ENCODE data around the gene TOX3. TPM values are rescaled to one million over a fixed set of nuclear protein-coding genes. Genes with fewer than 3 reads are reported as not detected.

Gene TOX3
- total RNA-seq, 1 donor = not detected

DNA sequence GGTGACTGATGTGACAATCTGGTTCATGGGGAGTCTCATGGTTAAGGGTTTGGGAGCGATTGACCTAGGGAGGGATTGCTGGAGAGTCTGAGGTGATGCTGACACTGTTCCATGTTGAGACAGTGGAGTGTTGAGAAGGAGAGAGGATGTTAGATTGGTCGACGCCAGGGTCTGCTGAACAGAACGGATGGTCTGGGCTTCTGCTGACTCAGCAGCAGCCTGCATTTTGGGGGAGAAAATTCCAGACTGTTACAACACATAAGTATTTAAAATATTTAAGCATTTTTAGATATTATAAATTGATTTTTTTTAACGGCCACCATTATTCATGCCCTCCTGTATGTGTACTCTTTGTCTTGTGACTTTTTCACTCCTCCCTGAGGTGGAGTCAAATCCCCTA, 107.2 kb downstream of the TOX3 start:
- H3K4me3 ChIP-seq (ENCODE audit: low read depth, low read length) = no peak overlapping the region
- TF ChIP-seq CTCF (IDR thresholded peaks at IDR 0.05; ENCODE audit: insufficient read depth, low read depth, low read length) = no peak

GRCh38 chr16:52439171-52439701, 107.7 kb downstream of the TOX3 start:
- H3K4me3 ChIP-seq (ENCODE audit: low read depth, low read length) = no peak overlapping the region
- no peak for DNase-seq (ENCODE audit: low read depth)
- no peak for TF ChIP-seq CTCF (IDR thresholded peaks at IDR 0.05; ENCODE audit: insufficient read depth, low read depth, low read length)

More for the DNA sequence above, 107.2 kb downstream of the TOX3 start:
- no peak for DNase-seq (ENCODE audit: low read depth)

- H3K4me3 ChIP-seq (ENCODE audit: low read depth, low read length) = no peak overlapping the region
- DNase-seq (ENCODE audit: low read depth) = no peak
- TF ChIP-seq CTCF (IDR thresholded peaks at IDR 0.05; ENCODE audit: insufficient read depth, low read depth, low read length) = no peak
These were observed 109.7 kb downstream of the TOX3 start for GRCh38 chr16:52437277-52437670.

- TF ChIP-seq CTCF (IDR thresholded peaks at IDR 0.05; ENCODE audit: insufficient read depth, low read depth, low read length) = no peak
- H3K4me3 ChIP-seq (ENCODE audit: low read depth, low read length) = no peak overlapping the region
- no peak for DNase-seq (ENCODE audit: low read depth)
These were observed 110.3 kb downstream of the TOX3 start for GRCh38 chr16:52436339-52437276.

DNA sequence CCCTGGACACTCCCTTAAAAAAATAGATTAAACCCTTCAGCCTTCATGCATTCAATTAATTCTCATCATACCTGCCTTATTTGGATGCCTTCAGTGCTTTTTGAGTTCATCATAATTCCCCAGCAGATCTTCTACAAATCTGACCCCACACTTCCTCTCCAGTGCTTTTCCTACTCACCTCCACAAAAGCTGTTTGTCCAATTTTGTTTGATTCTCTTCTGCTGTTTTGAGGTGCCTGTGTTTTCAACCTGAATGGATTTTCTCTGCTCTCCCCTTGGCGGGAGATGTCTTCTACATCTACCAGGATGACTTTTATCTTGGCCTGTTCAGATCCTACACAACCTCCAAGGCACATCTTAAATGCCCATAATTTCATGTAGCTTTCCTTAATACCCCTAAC, 112.7 kb downstream of the TOX3 start:
- TF ChIP-seq CTCF (IDR thresholded peaks at IDR 0.05; ENCODE audit: insufficient read depth, low read depth, low read length) = no peak
- H3K4me3 ChIP-seq (ENCODE audit: low read depth, low read length) = no peak overlapping the region
- DNase-seq (ENCODE audit: low read depth) = no peak

GRCh38 chr16:52433643-52434042, 113.3 kb downstream of the TOX3 start:
- no peak overlapping the region for H3K4me3 ChIP-seq (ENCODE audit: low read depth, low read length)
- DNase-seq (ENCODE audit: low read depth) = no peak
- no peak for TF ChIP-seq CTCF (IDR thresholded peaks at IDR 0.05; ENCODE audit: insufficient read depth, low read depth, low read length)

Data from fibroblast of villous mesenchyme (primary cell).